Thoracic aorta (tissue), 2 donors: ENCODE measurements around the gene CACNA2D1. TPM values are rescaled to one million over a fixed set of nuclear protein-coding genes. Genes with fewer than 3 reads are reported as not detected.

ENCODE experiments used
- ATAC-seq: fragments of 150-250 bp; one replicate; pipeline ENCODE4 v1.8.0; 2017; ENCODE audit warnings: low read depth; ENCODE audit not compliant: insufficient number of reproducible peaks, low FRiP score
- DNase-seq: peaks from one replicate; pipeline ENCODE4 v3.0.0-alpha.2; 2020; ENCODE audit warnings: low spot score
- H3K27ac ChIP-seq, 2 donors: fragments of 200-600 bp; sonication (generic); 1 replicate in 1 of 2; 2 replicates in 1 of 2; pipeline ENCODE4 v1.5.1; 2016; ENCODE audit warnings: mild to moderate bottlenecking in 2 of 2, moderate library complexity in 2 of 2
- H3K27me3 ChIP-seq: fragments of 200-600 bp; sonication (generic); replicated peaks from 2 replicates; pipeline ENCODE4 v1.6.0; 2016; ENCODE audit warnings: mild to moderate bottlenecking; ENCODE audit not compliant: insufficient read depth
- H3K36me3 ChIP-seq: fragments of 200-600 bp; sonication (generic); one replicate; pipeline ENCODE4 v1.5.1; 2016
- H3K4me1 ChIP-seq, 2 donors: fragments of 200-600 bp; sonication (generic); 1 replicate in 1 of 2; 2 replicates in 1 of 2; pipeline versions ENCODE4 v1.5.1 to v1.6.0; 2016; ENCODE audit warnings: low read depth in 2 of 2, mild to moderate bottlenecking in 1 of 2; ENCODE audit not compliant: control insufficient read depth in 1 of 2
- H3K4me3 ChIP-seq: fragments of 200-600 bp; sonication (generic); 2 replicates; pipeline ENCODE4 v1.5.1; 2016; ENCODE audit warnings: mild to moderate bottlenecking
- H3K9me3 ChIP-seq: fragments of 200-600 bp; sonication (generic); 2 replicates; pipeline ENCODE4 v1.5.1; 2016
- total RNA-seq, 2 donors: library from RNA; depleted of rRNA; stranded (reverse); fragments of >200 nt; gene quantifications; one replicate each; pipeline versions ENCODE4 v1.1.0 to v1.2.3, GENCODE V29; 2016
- TF ChIP-seq, protein P1 (sequence below): fragments of 200-600 bp; sonication (generic); IDR thresholded peaks from one replicate; pipeline ENCODE4 v1.5.1; 2019; ENCODE audit warnings: antibody characterized with exemption

Gene CACNA2D1
- total RNA-seq, 2 donors from 2014 or later, result 44.4 to 44.7 TPM

DNA sequence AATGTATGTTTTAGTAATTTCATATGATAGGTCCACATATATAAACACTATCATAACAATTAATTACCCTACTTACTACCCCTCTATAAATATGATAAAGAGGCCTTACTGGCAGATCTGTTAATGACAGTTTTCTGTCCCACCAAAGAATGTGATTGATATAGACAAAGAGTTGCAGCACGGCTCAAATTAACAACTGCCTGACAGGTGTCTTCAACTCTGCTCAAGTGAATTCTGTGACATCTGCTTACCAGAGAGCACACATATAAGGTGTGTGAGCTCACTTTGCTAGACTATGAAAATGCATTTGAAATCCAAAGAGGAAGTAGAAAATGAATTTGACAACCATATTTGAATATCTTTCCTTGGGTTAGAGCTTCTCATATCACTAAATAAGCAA lies 36.6 kb downstream of the CACNA2D1 start:
- Histone ChIP-seq H3K4me1 (no peaks in the 10 kb centered on the region), H3K27ac (no peak overlapping the region), H3K27me3 (no peaks in the 10 kb centered on the region), H3K4me3 (no peak overlapping the region), H3K9me3 (no peaks in the 10 kb centered on the region), H3K36me3 (no peaks in the 10 kb centered on the region)
- no peak for ATAC-seq
- TF ChIP-seq, protein P1, sequence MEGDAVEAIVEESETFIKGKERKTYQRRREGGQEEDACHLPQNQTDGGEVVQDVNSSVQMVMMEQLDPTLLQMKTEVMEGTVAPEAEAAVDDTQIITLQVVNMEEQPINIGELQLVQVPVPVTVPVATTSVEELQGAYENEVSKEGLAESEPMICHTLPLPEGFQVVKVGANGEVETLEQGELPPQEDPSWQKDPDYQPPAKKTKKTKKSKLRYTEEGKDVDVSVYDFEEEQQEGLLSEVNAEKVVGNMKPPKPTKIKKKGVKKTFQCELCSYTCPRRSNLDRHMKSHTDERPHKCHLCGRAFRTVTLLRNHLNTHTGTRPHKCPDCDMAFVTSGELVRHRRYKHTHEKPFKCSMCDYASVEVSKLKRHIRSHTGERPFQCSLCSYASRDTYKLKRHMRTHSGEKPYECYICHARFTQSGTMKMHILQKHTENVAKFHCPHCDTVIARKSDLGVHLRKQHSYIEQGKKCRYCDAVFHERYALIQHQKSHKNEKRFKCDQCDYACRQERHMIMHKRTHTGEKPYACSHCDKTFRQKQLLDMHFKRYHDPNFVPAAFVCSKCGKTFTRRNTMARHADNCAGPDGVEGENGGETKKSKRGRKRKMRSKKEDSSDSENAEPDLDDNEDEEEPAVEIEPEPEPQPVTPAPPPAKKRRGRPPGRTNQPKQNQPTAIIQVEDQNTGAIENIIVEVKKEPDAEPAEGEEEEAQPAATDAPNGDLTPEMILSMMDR, result no peak
- no peak for DNase-seq

- Histone ChIP-seq H3K27me3 (no peaks in the 10 kb centered on the region), H3K9me3 (no peaks in the 10 kb centered on the region), H3K36me3 (no peaks in the 10 kb centered on the region), H3K27ac (no peak overlapping the region), H3K4me3 (no peak overlapping the region), H3K4me1 (no peaks in the 10 kb centered on the region)
- TF ChIP-seq, protein P1, result no peak
- DNase-seq (no peak), ATAC-seq (no peak)
Observed at GRCh38 chr7:82405301-82405700, 38.3 kb downstream of the CACNA2D1 start.

GRCh38 chr7:82404652-82405051 lies 38.9 kb downstream of the CACNA2D1 start:
- no peak overlapping the region for H3K27ac ChIP-seq
- no peaks in the 10 kb centered on the region for H3K4me1 ChIP-seq
- TF ChIP-seq, protein P1, result no peak
- no peak overlapping the region for H3K4me3 ChIP-seq
- H3K36me3 ChIP-seq, result no peaks in the 10 kb centered on the region
- no peaks in the 10 kb centered on the region for H3K27me3 ChIP-seq
- no peak for DNase-seq
- ATAC-seq, result no peak
- no peaks in the 10 kb centered on the region for H3K9me3 ChIP-seq

- Histone ChIP-seq H3K27me3 (no peaks in the 10 kb centered on the region), H3K27ac (no peak overlapping the region), H3K9me3 (no peaks in the 10 kb centered on the region), H3K4me3 (no peak overlapping the region), H3K4me1 (no peaks in the 10 kb centered on the region), H3K36me3 (no peaks in the 10 kb centered on the region)
- no peak for DNase-seq
- TF ChIP-seq, protein P1, result no peak
- ATAC-seq, result no peak
Observed at GRCh38 chr7:82404094-82404493, 39.5 kb downstream of the CACNA2D1 start.

DNA sequence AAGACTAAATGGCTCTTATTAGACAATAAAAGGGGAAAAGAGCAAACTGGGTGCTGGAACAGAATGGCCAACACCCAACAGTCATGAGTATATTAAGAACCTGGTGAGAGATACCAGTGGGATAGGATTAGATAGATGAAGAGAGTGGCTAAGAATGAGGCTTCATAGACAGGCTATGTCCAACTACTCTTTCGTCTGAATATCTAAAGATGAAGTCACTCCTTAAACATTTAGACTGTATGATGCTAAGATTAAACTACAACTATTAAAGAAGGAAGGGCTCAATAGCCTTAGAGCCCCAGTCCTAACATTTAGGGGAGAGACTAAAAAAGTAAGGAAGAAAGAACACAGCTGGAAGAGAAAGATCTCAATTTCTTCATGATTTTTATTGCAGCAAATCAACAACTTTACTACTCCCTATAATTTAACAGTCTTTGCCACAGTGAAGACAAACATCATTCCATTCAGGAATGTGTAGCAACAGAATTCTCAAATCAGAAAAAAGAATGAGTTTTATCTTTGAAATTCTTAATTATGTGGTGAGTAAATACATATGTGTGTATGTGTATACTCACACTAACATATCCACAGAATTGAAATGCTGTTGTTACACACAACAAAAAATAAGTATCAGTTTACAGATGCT lies 45.6 kb downstream of the CACNA2D1 start:
- H3K27me3 ChIP-seq, result no peaks in the 10 kb centered on the region
- no peaks in the 10 kb centered on the region for H3K4me1 ChIP-seq
- TF ChIP-seq, protein P1, result no peak
- no peaks in the 10 kb centered on the region for H3K9me3 ChIP-seq
- no peaks in the 10 kb centered on the region for H3K36me3 ChIP-seq
- H3K27ac ChIP-seq, result no peak overlapping the region
- ATAC-seq, result no peak
- no peak overlapping the region for H3K4me3 ChIP-seq
- no peak for DNase-seq
